NOMO-1 treated with dmso at 0.1 percent for 144 hours (cell line): ENCODE data around the gene MMAB.
"Not testable (repeated sequence)": the region's sequence is repeated elsewhere in the genome, so short reads cannot be mapped to it uniquely, and the experiment has no call there.

Source experiments
- DNase-seq: peaks from one replicate; lab custom pipeline; 2025; ENCODE audit not compliant: unreplicated experiment; lab: John Stamatoyannopoulos, UW

The MMAB gene

DNA sequence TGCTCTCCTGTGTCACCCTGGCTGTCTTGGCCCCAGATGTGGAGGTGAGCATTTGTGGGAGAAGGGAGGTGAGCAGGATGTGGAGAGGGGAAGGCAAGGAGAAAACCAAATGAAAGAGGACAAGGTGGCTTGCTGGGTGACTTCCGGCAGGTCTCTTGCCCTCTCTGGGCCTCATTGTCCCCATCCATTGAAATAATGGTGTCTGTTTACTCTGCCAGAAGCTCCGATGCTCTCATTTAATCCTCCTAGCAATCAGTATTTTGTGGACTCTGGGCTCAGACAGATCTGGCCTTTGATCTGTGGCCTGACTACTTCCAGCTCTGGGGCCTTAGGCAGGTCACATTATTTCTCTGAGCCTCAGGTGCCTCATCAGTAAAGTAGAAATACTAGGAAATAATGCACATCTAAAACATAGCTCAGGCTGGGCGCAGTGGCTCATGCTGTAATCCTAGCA lies 30.9 kb upstream of the MMAB start:
- no peak for DNase-seq

DNA sequence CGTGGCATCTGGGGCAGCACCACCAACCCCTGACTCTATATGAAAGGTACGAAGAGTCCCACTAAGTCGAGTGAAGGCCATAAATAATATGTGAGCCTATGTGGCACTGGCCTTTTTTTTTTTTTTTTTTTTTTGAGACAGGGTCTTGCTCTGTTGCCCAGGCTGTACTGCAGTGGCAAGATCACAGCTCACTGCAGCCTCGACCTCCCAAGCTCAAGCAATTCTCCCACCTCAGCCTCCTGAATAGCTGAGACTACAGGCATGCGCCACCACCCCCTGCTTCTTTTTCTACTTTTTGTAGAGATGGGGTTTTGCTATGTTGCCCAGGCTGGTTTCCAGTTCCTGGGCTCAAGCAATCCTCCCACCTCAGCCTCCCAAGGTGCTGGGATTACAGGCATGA lies 28.8 kb upstream of the MMAB start:
- DNase-seq = not testable (repeated sequence)

DNA sequence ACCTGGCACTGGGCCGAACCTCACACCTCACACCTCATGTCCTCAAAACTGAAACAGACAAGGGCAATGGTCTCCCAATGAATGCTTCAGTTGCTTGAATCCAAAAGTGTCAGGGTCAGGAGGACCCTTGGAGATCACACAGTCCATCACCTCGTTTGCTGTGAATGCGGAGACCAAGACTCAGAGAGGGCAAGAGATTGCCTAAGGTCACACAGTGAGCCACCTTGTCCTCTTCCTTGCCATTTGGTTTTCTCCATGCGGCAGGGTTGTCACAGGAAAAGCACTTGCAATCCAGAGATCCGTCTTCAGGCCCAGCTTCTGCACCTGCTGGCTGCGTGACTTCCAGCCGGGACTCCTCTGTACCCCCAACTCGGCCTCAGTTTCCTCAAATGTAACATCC lies 28.3 kb upstream of the MMAB start:
- DNase-seq = no peak

DNA sequence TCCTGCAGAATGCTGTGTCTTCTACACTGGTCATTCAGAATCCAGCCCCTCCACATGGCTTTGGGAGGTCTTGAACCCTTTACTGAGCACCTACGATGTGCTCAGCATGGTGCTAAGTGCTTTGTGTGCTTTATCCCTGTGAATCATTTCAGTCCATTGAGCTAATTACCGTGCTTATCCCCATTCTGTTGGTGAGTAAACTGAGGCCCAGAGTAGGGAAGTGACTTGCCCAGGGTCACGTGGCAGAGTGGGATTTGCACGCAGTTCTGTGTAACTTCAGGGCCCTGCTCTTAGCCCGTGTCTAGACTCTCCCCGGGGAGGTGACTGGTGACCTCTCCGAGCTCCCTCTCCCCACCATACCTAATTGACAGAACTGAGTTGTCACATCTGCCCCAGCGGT lies 27.7 kb upstream of the MMAB start:
- DNase-seq = no peak

DNA sequence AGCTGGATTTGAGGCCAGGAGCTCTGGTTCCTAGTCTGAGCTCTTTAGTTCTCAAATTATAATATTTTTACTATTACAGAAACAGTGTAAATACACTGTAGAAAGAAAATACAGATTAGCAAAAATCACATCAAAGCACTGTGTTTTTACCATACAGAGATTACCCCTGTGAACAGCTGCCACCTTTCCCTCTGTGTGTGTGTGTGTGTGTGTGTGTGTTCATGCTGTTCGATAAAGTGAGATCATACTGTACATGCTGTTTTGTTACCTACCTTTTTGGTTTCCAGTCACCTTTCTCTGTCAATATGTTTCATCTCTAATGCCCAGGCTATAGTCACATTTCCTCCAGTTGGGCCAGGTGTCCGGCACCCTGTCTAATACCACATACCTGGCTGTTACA lies 27.2 kb upstream of the MMAB start:
- no peak for DNase-seq

DNA sequence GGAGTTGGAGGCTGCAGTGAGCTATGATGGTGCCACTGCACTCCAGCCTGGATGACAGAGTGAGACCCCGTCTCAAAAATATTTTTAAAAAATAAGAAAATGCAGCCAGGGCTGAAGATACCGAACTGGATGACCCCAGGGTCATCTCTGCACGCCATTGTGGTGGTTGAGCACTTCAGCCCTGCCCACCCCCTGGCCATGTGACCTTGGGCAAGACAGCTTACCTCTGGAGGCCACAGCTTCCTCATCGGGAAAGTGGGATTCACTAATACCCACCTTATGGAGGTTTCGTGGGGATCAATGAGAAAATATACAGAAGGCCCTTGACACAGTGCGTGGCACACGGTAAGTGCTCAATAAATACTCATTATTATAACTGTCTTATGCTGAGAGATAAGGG lies 25.8 kb upstream of the MMAB start:
- DNase-seq = no peak

DNA sequence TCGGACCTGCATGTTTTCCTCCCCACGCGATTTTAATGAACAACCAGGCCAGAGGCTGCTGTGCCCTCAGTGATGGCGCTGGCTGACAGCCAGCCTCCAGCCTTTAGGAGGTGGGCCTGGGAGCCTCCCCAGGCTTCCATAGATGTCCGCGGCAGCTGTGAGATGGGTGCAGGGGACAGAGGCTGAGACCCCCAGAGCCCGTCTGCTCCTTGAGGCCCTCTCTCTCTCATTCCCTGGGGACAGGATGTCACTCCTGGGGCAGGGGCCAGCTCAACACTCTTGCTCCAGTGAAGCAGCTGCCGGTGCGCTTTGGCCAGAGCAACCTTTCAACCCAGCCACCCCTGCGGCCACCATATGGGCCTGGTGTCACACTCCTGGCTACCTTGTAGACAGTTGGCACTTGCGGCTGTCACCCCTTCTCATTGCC lies 25.1 kb upstream of the MMAB start:
- no peak for DNase-seq

DNA sequence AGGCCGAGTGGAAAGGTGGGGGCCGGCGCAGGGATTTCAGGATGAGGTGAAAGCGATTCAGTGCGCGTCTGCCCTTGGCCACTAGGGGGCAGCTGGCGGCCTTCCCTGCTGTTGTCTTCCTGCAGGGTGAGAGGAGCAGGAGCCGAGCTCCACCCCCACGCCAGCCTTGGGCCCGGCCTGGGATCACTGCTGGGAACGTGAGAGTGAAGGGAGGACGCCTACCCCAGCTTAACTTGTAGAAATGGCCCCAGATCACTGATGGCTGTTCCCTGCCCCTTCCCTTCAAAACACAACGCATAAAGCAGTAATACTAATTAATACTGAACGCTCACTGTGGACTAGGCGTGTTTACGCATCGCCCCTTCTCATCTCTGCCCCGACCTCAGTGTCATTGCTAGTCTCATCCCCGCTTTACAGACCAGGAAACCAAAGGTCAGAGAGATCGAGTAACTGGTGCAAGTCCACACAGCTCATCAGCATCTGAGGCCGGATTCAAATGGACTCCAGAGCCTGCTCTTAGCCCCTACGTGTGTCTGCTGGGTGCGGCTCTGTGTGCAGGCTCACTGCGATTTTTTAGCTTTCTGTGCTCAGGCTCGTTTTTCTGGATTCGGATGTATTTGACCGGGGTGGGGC lies 24.6 kb upstream of the MMAB start:
- peak; percentile 13 for DNase-seq

DNA sequence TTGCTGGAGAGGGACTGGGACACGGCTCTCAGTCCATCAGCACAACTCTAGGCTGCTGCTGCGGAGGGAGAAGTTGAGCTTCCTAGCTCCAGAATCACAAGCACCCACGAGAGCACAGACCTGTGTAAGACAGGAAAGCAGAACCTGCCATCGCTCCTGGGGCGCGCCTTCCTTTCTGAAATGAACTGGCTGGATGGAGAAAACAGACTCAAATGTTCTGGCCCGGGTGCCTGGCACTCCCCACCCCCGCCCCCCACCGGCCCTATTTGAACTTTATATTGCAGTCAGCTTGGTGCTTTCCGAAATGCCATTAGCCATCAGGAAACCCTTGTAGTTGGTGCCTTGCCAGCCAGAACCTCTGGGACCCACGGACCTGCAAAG lies 24.1 kb upstream of the MMAB start:
- no peak for DNase-seq

DNA sequence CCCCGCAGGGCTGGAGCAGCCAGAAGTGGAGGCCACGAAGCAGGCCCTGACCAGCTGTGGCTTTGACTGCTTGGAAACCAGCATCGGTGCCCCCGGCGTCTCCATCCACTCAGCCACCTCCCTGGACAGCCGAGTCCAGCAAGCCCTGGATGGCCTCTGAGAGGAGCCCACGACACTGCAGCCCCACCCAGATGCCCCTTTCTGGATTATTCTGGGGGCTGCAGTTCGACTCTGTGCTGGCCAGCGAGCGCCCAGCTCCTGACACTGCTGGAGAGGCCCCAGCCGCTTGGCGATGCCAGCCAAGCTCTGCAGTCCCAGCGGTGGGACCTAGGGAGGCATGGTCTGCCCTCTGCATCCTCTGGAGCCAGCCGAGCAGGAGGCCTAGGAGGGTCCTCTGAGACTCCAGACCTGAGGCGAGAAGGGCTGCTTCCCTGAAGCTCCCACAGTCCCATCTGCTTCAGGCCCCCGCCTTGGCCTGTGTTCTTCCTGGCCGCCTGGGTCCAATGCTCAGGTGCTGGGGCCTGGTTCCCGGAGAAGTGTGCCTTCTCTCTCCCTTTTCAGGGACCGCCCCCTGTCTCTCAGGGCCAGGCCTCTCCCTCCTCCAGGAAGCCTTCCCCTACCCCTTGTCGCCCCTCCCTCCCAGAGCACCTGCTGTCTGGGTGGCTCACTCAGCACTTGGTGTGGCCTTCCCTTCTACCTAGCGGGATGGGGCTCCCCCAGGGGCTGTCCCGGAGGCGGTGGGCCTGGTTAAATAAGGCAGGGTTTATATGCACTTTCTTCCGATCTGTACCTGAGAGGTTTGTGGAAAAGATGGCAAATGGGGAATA lies 23.3 kb upstream of the MMAB start:
- no peak for DNase-seq

DNA sequence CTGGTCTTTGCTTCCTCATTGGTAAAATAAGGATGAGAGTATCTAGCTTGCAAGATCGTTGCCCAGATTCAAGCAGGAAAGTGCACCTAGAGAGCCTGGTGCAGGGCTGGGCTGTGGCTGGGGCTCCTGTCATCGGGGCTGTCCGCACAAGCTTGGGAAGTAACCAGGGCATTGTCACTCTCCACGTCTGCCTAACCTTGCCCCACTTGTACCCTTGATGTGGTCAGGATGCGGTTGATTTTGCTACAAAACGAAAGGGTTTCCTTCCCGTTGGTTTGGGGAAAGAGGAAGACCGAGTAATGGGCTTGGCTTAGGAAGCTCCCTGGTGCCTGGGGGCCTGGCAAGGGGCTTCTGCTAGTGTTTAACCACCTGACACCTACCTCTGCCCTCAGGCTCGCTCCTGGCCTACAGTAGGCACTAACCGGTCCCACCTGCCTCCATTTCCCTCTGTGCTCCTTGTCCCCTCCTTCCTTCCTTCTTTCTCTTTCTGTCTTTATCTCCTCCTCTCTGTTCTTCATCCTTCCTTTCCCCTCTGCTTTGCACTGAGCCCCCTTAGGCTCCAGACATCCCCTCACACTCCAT lies 22.1 kb upstream of the MMAB start:
- peak; percentile 80 for DNase-seq

DNA sequence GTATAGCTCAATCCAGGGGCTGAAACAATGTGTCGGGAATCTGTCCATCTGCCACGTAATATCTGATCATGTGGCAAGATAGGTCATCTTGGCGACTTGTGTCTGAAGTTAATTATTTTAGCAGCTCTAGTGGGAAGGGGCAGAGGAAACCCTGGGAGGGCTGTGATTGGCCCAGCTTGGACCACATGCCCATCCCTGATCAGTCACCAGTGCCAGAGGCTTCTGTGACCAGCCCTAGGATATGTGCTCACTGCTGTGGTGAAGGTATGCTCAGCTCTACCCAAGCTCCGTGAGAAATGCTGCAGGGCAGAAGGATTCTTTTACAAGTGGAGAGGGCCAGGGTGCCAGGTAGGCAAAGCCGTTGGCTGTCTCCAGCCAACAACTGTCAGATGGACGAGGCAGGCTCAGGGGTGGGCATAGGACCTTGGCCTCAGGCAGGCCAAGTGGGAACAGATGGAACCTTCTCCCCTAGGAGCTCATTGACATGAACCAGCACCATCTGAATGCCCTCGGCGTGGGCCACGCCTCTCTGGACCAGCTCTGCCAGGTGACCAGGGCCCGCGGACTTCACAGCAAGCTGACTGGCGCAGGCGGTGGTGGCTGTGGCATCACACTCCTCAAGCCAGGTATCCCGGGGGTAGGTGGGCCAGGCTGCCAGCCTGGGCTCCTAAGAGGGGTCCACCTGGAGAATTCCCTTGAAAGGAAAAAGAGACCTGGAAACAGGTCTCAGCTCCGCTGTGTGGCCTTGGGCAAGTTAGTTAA lies 21.4 kb upstream of the MMAB start:
- DNase-seq = no peak

DNA sequence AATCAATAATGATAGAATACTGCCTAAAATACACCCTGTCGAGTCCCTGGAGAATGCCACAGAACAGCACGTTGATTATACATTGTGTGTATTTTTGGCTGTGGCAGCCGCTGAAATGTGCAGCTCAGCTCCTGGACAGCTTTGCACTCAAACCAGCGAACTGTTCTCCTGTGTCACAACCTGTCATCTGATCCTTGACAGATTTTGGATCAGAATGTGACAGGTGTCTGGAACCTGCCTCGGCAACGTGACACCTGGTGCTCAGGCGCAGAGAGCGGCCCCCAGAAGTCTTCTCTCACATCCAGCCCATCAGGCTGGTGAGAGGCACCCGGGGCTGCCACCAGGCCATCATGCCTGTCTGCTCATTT lies 19.6 kb upstream of the MMAB start:
- DNase-seq = no peak

DNA sequence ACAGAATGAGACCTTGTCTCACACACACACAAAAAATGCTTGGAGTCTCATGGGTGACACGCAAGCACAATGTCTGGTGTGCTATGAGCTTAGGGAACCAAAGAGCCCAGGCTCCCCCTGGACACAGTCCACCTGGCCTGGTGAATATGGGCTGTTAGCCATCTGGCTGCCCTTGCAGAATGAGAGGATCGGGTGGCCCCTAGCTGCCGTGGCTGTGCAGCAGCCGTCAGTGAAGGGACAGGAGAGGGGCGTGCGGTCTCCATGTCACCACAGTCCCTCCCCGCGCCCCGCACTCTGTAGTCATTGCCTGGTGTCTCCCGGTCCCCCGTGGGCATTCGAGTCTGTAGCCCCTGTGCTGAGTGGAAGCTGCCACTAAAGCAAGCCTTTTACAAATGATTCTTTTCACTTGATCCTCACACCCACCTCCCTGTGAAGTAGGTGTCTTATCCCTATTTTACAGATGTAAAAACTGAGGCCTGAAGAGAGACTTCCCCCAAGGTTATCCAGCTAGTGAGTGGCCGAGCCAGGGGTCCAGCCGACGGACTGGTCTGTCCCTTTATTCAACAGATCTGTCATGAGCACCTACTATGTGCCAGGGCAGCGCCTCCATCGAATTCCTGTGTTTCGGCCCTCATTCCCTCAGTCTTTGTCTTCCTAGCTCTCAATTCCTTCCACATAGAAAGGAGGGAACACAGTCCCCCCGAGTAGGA lies 19.0 kb upstream of the MMAB start:
- no peak for DNase-seq

DNA sequence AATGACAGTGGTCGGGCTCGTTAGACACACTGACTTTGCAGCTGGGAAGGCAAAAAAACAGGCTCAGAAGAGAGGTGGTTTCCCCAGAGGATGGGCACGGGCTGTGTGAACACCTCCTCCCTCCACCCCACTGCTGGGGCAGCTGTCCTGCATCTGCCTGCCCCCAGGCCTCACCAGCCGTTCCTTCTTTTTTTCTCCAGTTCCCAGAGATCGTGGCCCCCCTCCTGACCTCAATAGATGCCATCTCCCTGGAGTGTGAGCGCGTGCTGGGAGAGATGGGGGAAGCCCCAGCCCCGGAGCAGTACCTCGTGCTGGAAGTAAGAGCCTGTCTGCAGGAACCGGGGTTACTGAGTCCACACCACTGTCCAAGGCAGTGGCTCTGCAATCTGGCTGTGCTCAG lies 17.7 kb upstream of the MMAB start:
- no peak for DNase-seq

DNA sequence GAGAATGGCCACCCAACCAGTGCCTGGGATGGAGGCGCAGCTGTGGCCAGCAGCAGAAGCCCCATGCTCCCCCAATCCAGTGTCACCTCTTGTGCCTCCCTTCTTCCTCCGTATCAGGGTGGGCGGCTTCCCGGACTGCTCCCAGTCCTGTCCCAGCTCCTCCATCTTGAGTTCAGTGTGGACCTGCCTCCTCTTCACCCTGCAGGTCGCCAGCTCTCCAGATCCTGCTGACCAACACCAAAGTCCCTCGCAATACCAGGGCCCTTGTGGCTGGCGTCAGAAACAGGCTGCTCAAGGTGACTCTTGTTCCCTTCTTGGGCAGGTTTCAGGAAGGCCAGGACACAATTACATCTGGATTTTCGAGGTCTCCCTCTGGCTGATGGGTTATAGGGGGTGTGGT lies 17.3 kb upstream of the MMAB start:
- no peak for DNase-seq

DNA sequence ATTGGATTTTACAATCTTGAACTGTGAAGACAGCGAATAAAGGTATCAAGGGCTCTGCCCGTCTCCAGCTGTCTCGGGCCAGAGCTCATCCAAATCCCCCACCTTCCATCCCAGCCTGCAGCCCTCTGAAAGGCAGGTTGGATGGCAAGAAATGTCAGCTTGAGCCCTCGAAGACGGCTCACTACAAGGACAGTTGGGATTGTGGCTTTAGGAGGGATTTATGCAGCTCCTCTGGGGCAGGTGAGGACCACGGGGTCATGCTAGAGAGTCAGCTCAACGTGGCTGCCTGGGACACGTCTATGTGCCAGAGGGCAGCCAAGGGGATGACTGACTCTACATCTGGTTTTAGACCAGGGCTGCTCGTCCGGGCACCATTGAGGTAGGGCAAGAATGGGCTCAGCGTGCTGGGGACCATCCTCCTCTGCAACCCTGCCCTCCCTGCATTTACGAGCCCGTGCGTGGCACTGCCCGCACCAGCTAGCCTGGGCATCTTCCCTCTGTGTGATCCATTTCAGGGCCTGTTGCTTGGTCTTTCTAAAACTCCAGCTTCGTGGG lies 16.5 kb upstream of the MMAB start:
- DNase-seq = no peak

DNA sequence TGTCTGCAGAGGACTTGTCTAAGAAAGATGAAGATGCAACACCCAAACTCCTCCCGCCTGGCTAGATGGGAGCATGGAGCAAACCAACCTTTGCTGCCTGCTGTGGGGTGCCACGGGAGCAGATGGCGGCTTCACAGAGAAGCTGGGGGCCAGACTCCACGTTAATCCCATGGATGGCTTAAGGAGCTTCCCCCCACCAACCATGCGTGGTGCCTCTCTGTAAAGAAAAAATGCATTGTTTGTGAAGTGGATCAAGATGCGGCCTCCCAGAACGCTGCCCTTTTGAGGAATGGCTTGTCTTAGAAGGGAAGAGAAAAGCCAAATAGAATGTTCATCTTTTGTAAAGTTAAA lies 15.9 kb upstream of the MMAB start:
- DNase-seq = no peak

DNA sequence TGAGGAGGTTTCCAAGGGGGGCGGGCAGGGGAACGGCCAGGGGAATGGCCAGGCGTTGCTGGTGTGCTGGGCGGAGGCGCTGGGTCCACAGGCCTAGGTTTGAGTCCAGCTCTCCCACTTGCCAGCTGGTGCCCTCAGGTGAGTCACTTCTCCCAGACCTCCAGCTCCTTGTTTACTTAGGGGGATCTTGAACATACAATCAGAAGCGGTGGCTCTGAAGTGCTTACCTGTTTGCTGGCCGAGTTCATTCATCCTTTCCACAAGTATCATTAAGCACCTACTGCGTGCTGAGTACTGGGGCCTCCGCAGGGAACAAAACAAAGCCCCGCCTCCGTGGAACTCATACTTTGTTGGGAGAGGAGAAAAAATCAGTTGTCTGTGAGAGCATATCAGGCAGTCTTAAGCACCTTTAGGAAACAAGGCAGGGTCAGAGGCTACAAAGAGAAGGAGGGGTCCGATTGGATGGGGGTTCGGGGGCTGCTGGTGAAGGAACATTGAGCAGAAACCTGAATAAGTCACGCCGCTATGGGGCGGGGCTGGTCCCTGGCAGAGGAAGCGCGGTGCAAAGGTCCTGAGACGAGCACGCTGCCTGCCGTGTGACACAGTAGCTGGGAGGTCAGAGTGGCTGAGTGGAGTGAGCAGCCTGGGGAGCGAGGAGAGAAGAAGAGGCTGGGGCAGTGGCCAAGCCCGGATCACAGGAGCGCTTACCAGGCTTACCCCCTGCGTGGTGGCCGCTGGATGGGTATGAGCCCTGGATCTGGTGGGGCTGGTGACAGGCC lies 15.3 kb upstream of the MMAB start:
- no peak for DNase-seq

DNA sequence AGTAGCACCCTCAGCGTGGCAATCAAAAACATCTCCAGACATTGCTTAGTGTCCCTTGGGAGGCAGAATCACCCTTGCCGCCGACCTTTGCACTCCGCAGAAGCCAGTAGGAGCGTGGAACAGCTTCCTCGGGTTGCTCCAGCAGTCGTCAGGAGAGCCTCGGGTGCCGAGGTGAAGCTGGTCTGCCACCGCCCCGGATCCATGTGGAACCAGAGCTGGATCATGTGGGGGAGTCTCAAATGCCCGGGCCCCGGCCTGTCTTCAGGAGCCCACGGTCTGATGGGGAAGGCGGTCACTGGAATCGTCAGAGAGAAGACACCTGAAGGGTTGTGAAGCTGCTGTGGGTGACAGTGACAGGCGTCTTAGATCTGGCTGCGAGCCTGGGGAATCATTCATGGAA lies 14.6 kb upstream of the MMAB start:
- no peak for DNase-seq
